ENCODE results near the gene IFT20.

IFT20 gene

GRCh38 chr17:28372203-28372944, 37.1 kb upstream of the IFT20 start:
- TF ChIP-seq CTCF (IDR thresholded peaks at IDR 0.05; ENCODE audit: insufficient read depth, missing control alignments) = no peak
- FAIRE-seq (no peak), DNase-seq (ENCODE audit: insufficient read length, low spot score) (no peak)

- TF ChIP-seq CTCF (IDR thresholded peaks at IDR 0.05; ENCODE audit: insufficient read depth, missing control alignments) = no peak
- peak; percentile 94 for DNase-seq (ENCODE audit: insufficient read length, low spot score)
- FAIRE-seq = no peak
Measured at GRCh38 chr17:28371245-28372202, 36.3 kb upstream of the IFT20 start, which contains the start of gene SARM1. Gene SARM1, plus strand, starts transcription at chr17:28371694. Its CDS starts 339 bp downstream, at chr17:28372033.

GRCh38 chr17:28370744-28371103, 35.5 kb upstream of the IFT20 start:
- no peak for FAIRE-seq
- TF ChIP-seq CTCF (IDR thresholded peaks at IDR 0.05; ENCODE audit: insufficient read depth, missing control alignments) = no peak
- DNase-seq (ENCODE audit: insufficient read length, low spot score) = no peak

GRCh38 chr17:28370035-28370743, 34.9 kb upstream of the IFT20 start, which contains the start of gene VTN:
Gene VTN, minus strand, starts transcription at chr17:28370307. Its CDS starts 104 bp downstream, at chr17:28370203.
- no peak for TF ChIP-seq CTCF (IDR thresholded peaks at IDR 0.05; ENCODE audit: insufficient read depth, missing control alignments)
- DNase-seq (ENCODE audit: insufficient read length, low spot score) (peak; percentile 63), FAIRE-seq (no peak)

- TF ChIP-seq CTCF (IDR thresholded peaks at IDR 0.05; ENCODE audit: insufficient read depth, missing control alignments) = peak; percentile 22
- FAIRE-seq = no peak
- no peak for DNase-seq (ENCODE audit: insufficient read length, low spot score)
Measured at GRCh38 chr17:28369684-28370034, 34.4 kb upstream of the IFT20 start.

- no peak for FAIRE-seq
- TF ChIP-seq CTCF (IDR thresholded peaks at IDR 0.05; ENCODE audit: insufficient read depth, missing control alignments) = no peak
- no peak for DNase-seq (ENCODE audit: insufficient read length, low spot score)
Measured at GRCh38 chr17:28368915-28369683, 33.8 kb upstream of the IFT20 start.

Measured in D721Med (cell line).